OCI-LY1 (cell line): Measurements from ENCODE around the gene FAM200A.

Experiments
- H2AFZ ChIP-seq: fragments of 200-600 bp; sonication (generic), shearing (Covaris generic); 2 replicates; pipeline ENCODE4 v1.6.0; 2014; ENCODE audit warnings: antibody characterized with exemption, mild to moderate bottlenecking, low read length
- H3F3A ChIP-seq: fragments of 200-600 bp; sonication (generic), shearing (Covaris generic); 2 replicates; pipeline ENCODE4 v1.6.0; 2014; ENCODE audit warnings: mild to moderate bottlenecking, antibody characterized with exemption, low read length, moderate library complexity; ENCODE audit not compliant: insufficient read depth
- H3K27ac ChIP-seq: fragments of 200-600 bp; sonication (generic); 2 replicates; pipeline ENCODE4 v1.5.1; 2014; ENCODE audit warnings: low read length, mixed run types, mild to moderate bottlenecking, low read depth; ENCODE audit not compliant: poor library complexity, severe bottlenecking
- H3K27me3 ChIP-seq: fragments of 200-600 bp; sonication (generic); 2 replicates; pipeline ENCODE4 v1.6.0; 2014; ENCODE audit warnings: antibody characterized with exemption, mild to moderate bottlenecking, low read length, moderate library complexity; ENCODE audit not compliant: insufficient read depth
- H3K36me3 ChIP-seq: fragments of 200-600 bp; sonication (generic); 2 replicates; pipeline ENCODE4 v1.6.1; 2014; ENCODE audit warnings: mild to moderate bottlenecking, antibody characterized with exemption, low read length, moderate library complexity, mixed read lengths; ENCODE audit not compliant: insufficient read depth
- H3K4me1 ChIP-seq: fragments of 200-600 bp; sonication (generic); 2 replicates; pipeline ENCODE4 v1.5.1; 2014; ENCODE audit warnings: mild to moderate bottlenecking, low read length, moderate library complexity; ENCODE audit not compliant: insufficient read depth, severe bottlenecking
- H3K4me2 ChIP-seq: fragments of 200-600 bp; sonication (generic), shearing (Covaris generic); 2 replicates; pipeline ENCODE4 v1.6.1; 2014; ENCODE audit warnings: low read length
- H3K4me3 ChIP-seq: fragments of 200-600 bp; sonication (generic); 2 replicates; pipeline ENCODE4 v1.5.1; 2014; ENCODE audit warnings: low read length, low read depth, mild to moderate bottlenecking, mixed read lengths; ENCODE audit not compliant: poor library complexity, severe bottlenecking
- H3K79me2 ChIP-seq: fragments of 200-600 bp; shearing (Covaris generic); 2 replicates; pipeline ENCODE4 v1.6.1; 2016; ENCODE audit warnings: mixed run types, low read length, mixed read lengths; ENCODE audit not compliant: insufficient read depth
- H3K9ac ChIP-seq: fragments of 200-600 bp; sonication (generic), shearing (Covaris generic); 2 replicates; pipeline ENCODE4 v1.6.1; 2014; ENCODE audit warnings: mild to moderate bottlenecking, low read length, mixed read lengths
- H3K9me2 ChIP-seq: fragments of 200-600 bp; sonication (generic), shearing (Covaris generic); 2 replicates; pipeline ENCODE4 v1.6.1; 2014; ENCODE audit warnings: low read depth, mild to moderate bottlenecking, low read length, mixed read lengths
- H3K9me3 ChIP-seq: fragments of 200-600 bp; shearing (Covaris generic); 2 replicates; pipeline ENCODE4 v1.6.1; 2014; ENCODE audit warnings: low read length, mixed read lengths
- H4K20me1 ChIP-seq: fragments of 200-600 bp; sonication (generic), shearing (Covaris generic); 2 replicates; pipeline ENCODE4 v1.6.0; 2016; ENCODE audit warnings: mild to moderate bottlenecking, low read length; ENCODE audit not compliant: insufficient read depth
- EZH2 ChIP-seq: fragments of 200-600 bp; sonication (generic), shearing (Covaris generic); IDR thresholded peaks from 2 replicates; pipeline ENCODE4 v1.8.0; 2017; ENCODE audit warnings: borderline replicate concordance, mixed run types, mild to moderate bottlenecking, antibody characterized with exemption, low read length, moderate library complexity, mixed read lengths
- TF ChIP-seq, protein P1 (sequence below): fragments of 200-600 bp; sonication (generic), shearing (Covaris generic); IDR thresholded peaks from 2 replicates; pipeline ENCODE4 v1.5.1; 2017; ENCODE audit warnings: mild to moderate bottlenecking, antibody characterized with exemption, low read length, moderate library complexity, mixed read lengths

FAM200A gene

GRCh38 chr7:99557940-99558305 lies 6.0 kb upstream of the FAM200A start:
- no peaks in the 10 kb centered on the region for H3F3A ChIP-seq
- TF ChIP-seq, protein P1, sequence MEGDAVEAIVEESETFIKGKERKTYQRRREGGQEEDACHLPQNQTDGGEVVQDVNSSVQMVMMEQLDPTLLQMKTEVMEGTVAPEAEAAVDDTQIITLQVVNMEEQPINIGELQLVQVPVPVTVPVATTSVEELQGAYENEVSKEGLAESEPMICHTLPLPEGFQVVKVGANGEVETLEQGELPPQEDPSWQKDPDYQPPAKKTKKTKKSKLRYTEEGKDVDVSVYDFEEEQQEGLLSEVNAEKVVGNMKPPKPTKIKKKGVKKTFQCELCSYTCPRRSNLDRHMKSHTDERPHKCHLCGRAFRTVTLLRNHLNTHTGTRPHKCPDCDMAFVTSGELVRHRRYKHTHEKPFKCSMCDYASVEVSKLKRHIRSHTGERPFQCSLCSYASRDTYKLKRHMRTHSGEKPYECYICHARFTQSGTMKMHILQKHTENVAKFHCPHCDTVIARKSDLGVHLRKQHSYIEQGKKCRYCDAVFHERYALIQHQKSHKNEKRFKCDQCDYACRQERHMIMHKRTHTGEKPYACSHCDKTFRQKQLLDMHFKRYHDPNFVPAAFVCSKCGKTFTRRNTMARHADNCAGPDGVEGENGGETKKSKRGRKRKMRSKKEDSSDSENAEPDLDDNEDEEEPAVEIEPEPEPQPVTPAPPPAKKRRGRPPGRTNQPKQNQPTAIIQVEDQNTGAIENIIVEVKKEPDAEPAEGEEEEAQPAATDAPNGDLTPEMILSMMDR, result no peak
- no peak for TF ChIP-seq EZH2
- no peaks in the 10 kb centered on the region for H3K9me2 ChIP-seq
- H3K4me2 ChIP-seq, result peak overlapping the region; percentile 73
- no peak overlapping the region for H2AFZ ChIP-seq
- peak overlapping the region; percentile 76 for H3K4me3 ChIP-seq
- H3K9me3 ChIP-seq, result no peaks in the 10 kb centered on the region
- peak overlapping the region; percentile 93 for H3K9ac ChIP-seq
- H3K27ac ChIP-seq, result peak overlapping the region; percentile 84
- peaks cover 39% of the 10 kb centered on the region for H3K79me2 ChIP-seq
- H3K4me1 ChIP-seq, result peaks cover 22% of the 10 kb centered on the region
- no peaks in the 10 kb centered on the region for H4K20me1 ChIP-seq
- no peaks in the 10 kb centered on the region for H3K27me3 ChIP-seq
- peaks cover 69% of the 10 kb centered on the region for H3K36me3 ChIP-seq

DNA sequence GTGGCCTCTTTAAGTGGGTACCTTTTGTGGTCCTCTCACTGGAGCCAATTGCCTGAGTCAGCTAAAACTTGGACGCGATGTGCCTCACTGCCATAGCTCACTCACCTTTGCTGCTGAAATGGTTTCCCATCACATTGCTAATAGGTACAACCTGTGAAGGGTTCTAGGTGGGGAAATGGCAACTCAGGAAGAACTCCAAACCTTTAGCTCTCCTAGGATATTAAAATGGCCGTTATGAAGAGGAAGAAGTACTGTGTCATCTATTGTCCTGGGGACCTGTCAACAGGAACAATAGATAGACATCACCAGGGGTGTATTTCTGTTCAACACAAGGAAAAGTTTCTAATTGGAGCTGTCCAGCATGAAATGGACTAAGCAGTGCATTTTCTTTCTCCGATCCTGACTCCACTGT lies 5.3 kb upstream of the FAM200A start:
- no peaks in the 10 kb centered on the region for H4K20me1 ChIP-seq
- H3K79me2 ChIP-seq, result peaks cover 39% of the 10 kb centered on the region
- peak overlapping the region; percentile 84 for H3K27ac ChIP-seq
- peak overlapping the region; percentile 93 for H3K9ac ChIP-seq
- H3K4me2 ChIP-seq, result peak overlapping the region; percentile 73
- peaks cover 28% of the 10 kb centered on the region for H3K4me1 ChIP-seq
- H3F3A ChIP-seq, result no peaks in the 10 kb centered on the region
- no peaks in the 10 kb centered on the region for H3K27me3 ChIP-seq
- no peaks in the 10 kb centered on the region for H3K9me2 ChIP-seq
- H3K36me3 ChIP-seq, result peaks cover 62% of the 10 kb centered on the region
- no peaks in the 10 kb centered on the region for H3K9me3 ChIP-seq
- no peak overlapping the region for H2AFZ ChIP-seq
- H3K4me3 ChIP-seq, result peak overlapping the region; percentile 76
- no peak for TF ChIP-seq EZH2
- TF ChIP-seq, protein P1, result no peak

- Histone ChIP-seq H3K4me2 (no peak overlapping the region), H3K27me3 (no peaks in the 10 kb centered on the region), H3K9me3 (no peaks in the 10 kb centered on the region), H3K36me3 (peaks cover 42% of the 10 kb centered on the region), H3F3A (no peaks in the 10 kb centered on the region), H4K20me1 (no peaks in the 10 kb centered on the region), H3K9me2 (no peaks in the 10 kb centered on the region), H3K79me2 (peaks cover 32% of the 10 kb centered on the region), H3K9ac (no peak overlapping the region), H3K4me1 (peaks cover 36% of the 10 kb centered on the region), H3K4me3 (no peak overlapping the region), H2AFZ (no peak overlapping the region), H3K27ac (no peak overlapping the region)
- TF ChIP-seq, protein P1, result no peak
- TF ChIP-seq EZH2, result no peak
Measured at GRCh38 chr7:99554939-99555338, 3.0 kb upstream of the FAM200A start.
